Myocyte (in vitro differentiated cells): Measurements from ENCODE around the gene CFAP69. TPM values are rescaled to one million over a fixed set of nuclear protein-coding genes. Genes with fewer than 3 reads are reported as not detected.

ENCODE experiments used
- DNase-seq: peaks from one replicate; pipeline ENCODE4 v3.0.0-alpha.2; 2012; ENCODE audit warnings: low read depth
- polyA plus RNA-seq: library from polyadenylated mRNA; unstranded; fragments of >200 nt; gene quantifications from one replicate; pipeline ENCODE4 v1.2.1, GENCODE V29; 2012; ENCODE audit warnings: missing spikeins
- total RNA-seq: library from RNA; depleted of rRNA; stranded (reverse); fragments of >200 nt; gene quantifications from 2 replicates; pipeline ENCODE4 v1.2.3, GENCODE V29; 2014

The CFAP69 gene
- 2.0 and 2.5 TPM in 2 replicates for total RNA-seq
- 2.0 TPM for polyA plus RNA-seq

GRCh38 chr7:90244909-90245851 lies at the start of gene CFAP69:
TSS of gene CFAP69 (plus strand) at chr7:90245174. CDS start at chr7:90245425, 251 bp downstream.
- DNase-seq, result peak; percentile 94

- DNase-seq, result no peak
These were observed 43.3 kb upstream of the CFAP69 start for GRCh38 chr7:90201500-90202195.

GRCh38 chr7:90207956-90208355 lies 37.0 kb upstream of the CFAP69 start:
- no peak for DNase-seq

- DNase-seq, result no peak
These were observed 35.2 kb upstream of the CFAP69 start for GRCh38 chr7:90209776-90210175.

- no peak for DNase-seq
These were observed 34.5 kb upstream of the CFAP69 start for GRCh38 chr7:90210475-90210874.

- DNase-seq, result no peak
These were observed 34.0 kb upstream of the CFAP69 start for GRCh38 chr7:90210981-90211380.

- DNase-seq, result peak; percentile 97
These were observed 33.4 kb upstream of the CFAP69 start, which contains the start of gene STEAP2 for GRCh38 chr7:90211391-90212148. TSS of gene STEAP2 (plus strand) at chr7:90211740. CDS start at chr7:90225083, 13,343 bp downstream.

- DNase-seq, result no peak
These were observed 32.9 kb upstream of the CFAP69 start for GRCh38 chr7:90212149-90212495.

GRCh38 chr7:90213521-90213920 lies 31.5 kb upstream of the CFAP69 start:
- no peak for DNase-seq

GRCh38 chr7:90216080-90216674 lies 28.8 kb upstream of the CFAP69 start:
- no peak for DNase-seq

GRCh38 chr7:90216771-90217170 lies 28.2 kb upstream of the CFAP69 start:
- DNase-seq, result no peak

GRCh38 chr7:90222390-90222789 lies 22.6 kb upstream of the CFAP69 start:
- no peak for DNase-seq

- peak; percentile 80 for DNase-seq
These were observed 21.9 kb upstream of the CFAP69 start for GRCh38 chr7:90222811-90223725.

- no peak for DNase-seq
These were observed 20.8 kb upstream of the CFAP69 start for GRCh38 chr7:90224195-90224594.

- DNase-seq, result peak; percentile 71
These were observed 19.8 kb upstream of the CFAP69 start for GRCh38 chr7:90225181-90225580.

GRCh38 chr7:90225601-90226000 lies 19.4 kb upstream of the CFAP69 start:
- DNase-seq, result no peak

GRCh38 chr7:90227259-90227658 lies 17.7 kb upstream of the CFAP69 start:
- no peak for DNase-seq

GRCh38 chr7:90229682-90230081 lies 15.3 kb upstream of the CFAP69 start:
- DNase-seq, result no peak

GRCh38 chr7:90230834-90231233 lies 14.1 kb upstream of the CFAP69 start:
- DNase-seq, result no peak

GRCh38 chr7:90231304-90231703 lies 13.7 kb upstream of the CFAP69 start:
- no peak for DNase-seq
